ENCODE data around the gene RASAL2.
"Not testable (repeated sequence)": the region's sequence is repeated elsewhere in the genome, so short reads cannot be mapped to it uniquely, and the experiment has no call there.

RASAL2 gene

GRCh38 chr1:178119628-178120027 lies 25.7 kb downstream of the RASAL2 start:
- no peaks in the 10 kb centered on the region for H3K36me3 ChIP-seq (ENCODE audit: insufficient read depth, low read length)

GRCh38 chr1:178120088-178120487 lies 26.2 kb downstream of the RASAL2 start:
- Histone ChIP-seq H3K36me3 (ENCODE audit: insufficient read depth, low read length) (no peaks in the 10 kb centered on the region), H3K4me1 (ENCODE audit: insufficient read depth, low read length) (peaks cover 14% of the 10 kb centered on the region), H3K9me3 (ENCODE audit: control insufficient read depth, insufficient read depth, low read length) (no peaks in the 10 kb centered on the region; the same call in 1 of the 2 replicates), H3K9ac (ENCODE audit: low read depth, low read length) (no peak overlapping the region)

More at GRCh38 chr1:178119628-178120027, 25.7 kb downstream of the RASAL2 start:
- Histone ChIP-seq H3K4me1 (ENCODE audit: insufficient read depth, low read length) (peaks cover 14% of the 10 kb centered on the region), H3K9me3 (ENCODE audit: control insufficient read depth, insufficient read depth, low read length) (no peaks in the 10 kb centered on the region; the same call in 1 of the 2 replicates), H3K9ac (ENCODE audit: low read depth, low read length) (no peak overlapping the region)

GRCh38 chr1:178120520-178121052 lies 26.7 kb downstream of the RASAL2 start:
- H3K4me1 ChIP-seq (ENCODE audit: insufficient read depth, low read length): peaks cover 14% of the 10 kb centered on the region
- H3K9ac ChIP-seq (ENCODE audit: low read depth, low read length); H3K9me3 ChIP-seq (ENCODE audit: control insufficient read depth, insufficient read depth, low read length); H3K36me3 ChIP-seq (ENCODE audit: insufficient read depth, low read length): not testable (repeated sequence)

- H3K9ac ChIP-seq (ENCODE audit: low read depth, low read length): no peak overlapping the region
- peaks cover 14% of the 10 kb centered on the region for H3K4me1 ChIP-seq (ENCODE audit: insufficient read depth, low read length)
- H3K9me3 ChIP-seq (ENCODE audit: control insufficient read depth, insufficient read depth, low read length): no peaks in the 10 kb centered on the region; the same call in 1 of the 2 replicates
- no peaks in the 10 kb centered on the region for H3K36me3 ChIP-seq (ENCODE audit: insufficient read depth, low read length)
Measured at GRCh38 chr1:178121883-178122282, 28.0 kb downstream of the RASAL2 start.

GRCh38 chr1:178122283-178122682 lies 28.4 kb downstream of the RASAL2 start:
- no peaks in the 10 kb centered on the region for H3K36me3 ChIP-seq (ENCODE audit: insufficient read depth, low read length)
- H3K4me1 ChIP-seq (ENCODE audit: insufficient read depth, low read length): peaks cover 14% of the 10 kb centered on the region
- H3K9me3 ChIP-seq (ENCODE audit: control insufficient read depth, insufficient read depth, low read length): no peaks in the 10 kb centered on the region; the same call in 1 of the 2 replicates
- no peak overlapping the region for H3K9ac ChIP-seq (ENCODE audit: low read depth, low read length)

- H3K4me1 ChIP-seq (ENCODE audit: insufficient read depth, low read length): peaks cover 14% of the 10 kb centered on the region
- H3K36me3 ChIP-seq (ENCODE audit: insufficient read depth, low read length): no peaks in the 10 kb centered on the region
- no peak overlapping the region for H3K9ac ChIP-seq (ENCODE audit: low read depth, low read length)
- no peaks in the 10 kb centered on the region; the same call in 1 of the 2 replicates for H3K9me3 ChIP-seq (ENCODE audit: control insufficient read depth, insufficient read depth, low read length)
Measured at GRCh38 chr1:178124115-178124514, 30.2 kb downstream of the RASAL2 start.

- Histone ChIP-seq H3K9me3 (ENCODE audit: control insufficient read depth, insufficient read depth, low read length) (no peaks in the 10 kb centered on the region), H3K36me3 (ENCODE audit: insufficient read depth, low read length) (no peaks in the 10 kb centered on the region), H3K9ac (ENCODE audit: low read depth, low read length) (no peak overlapping the region), H3K4me1 (ENCODE audit: insufficient read depth, low read length) (peaks cover 14% of the 10 kb centered on the region)
Measured at GRCh38 chr1:178126261-178126660, 32.4 kb downstream of the RASAL2 start.

- H3K36me3 ChIP-seq (ENCODE audit: insufficient read depth, low read length): no peaks in the 10 kb centered on the region
- H3K9me3 ChIP-seq (ENCODE audit: control insufficient read depth, insufficient read depth, low read length): no peaks in the 10 kb centered on the region
- H3K9ac ChIP-seq (ENCODE audit: low read depth, low read length): no peak overlapping the region
- H3K4me1 ChIP-seq (ENCODE audit: insufficient read depth, low read length): peaks cover 9% of the 10 kb centered on the region
Measured at GRCh38 chr1:178126741-178127185, 32.9 kb downstream of the RASAL2 start.

GRCh38 chr1:178127482-178128191 lies 33.7 kb downstream of the RASAL2 start:
- no peak overlapping the region for H3K9ac ChIP-seq (ENCODE audit: low read depth, low read length)
- no peaks in the 10 kb centered on the region for H3K9me3 ChIP-seq (ENCODE audit: control insufficient read depth, insufficient read depth, low read length)
- peaks cover 4% of the 10 kb centered on the region; the same call in 1 of the 2 replicates for H3K4me1 ChIP-seq (ENCODE audit: insufficient read depth, low read length)
- no peaks in the 10 kb centered on the region for H3K36me3 ChIP-seq (ENCODE audit: insufficient read depth, low read length)

- Histone ChIP-seq H3K36me3 (ENCODE audit: insufficient read depth, low read length) (no peaks in the 10 kb centered on the region), H3K9ac (ENCODE audit: low read depth, low read length) (no peak overlapping the region), H3K9me3 (ENCODE audit: control insufficient read depth, insufficient read depth, low read length) (no peaks in the 10 kb centered on the region), H3K4me1 (ENCODE audit: insufficient read depth, low read length) (peaks cover 4% of the 10 kb centered on the region; the same call in 1 of the 2 replicates)
Measured at GRCh38 chr1:178133239-178133989, 39.5 kb downstream of the RASAL2 start.

GRCh38 chr1:178134061-178134460 lies 40.2 kb downstream of the RASAL2 start:
- no peak overlapping the region for H3K9ac ChIP-seq (ENCODE audit: low read depth, low read length)
- H3K36me3 ChIP-seq (ENCODE audit: insufficient read depth, low read length): no peaks in the 10 kb centered on the region
- H3K4me1 ChIP-seq (ENCODE audit: insufficient read depth, low read length): peaks cover 4% of the 10 kb centered on the region; the same call in 1 of the 2 replicates
- H3K9me3 ChIP-seq (ENCODE audit: control insufficient read depth, insufficient read depth, low read length): no peaks in the 10 kb centered on the region

- Histone ChIP-seq H3K9me3 (ENCODE audit: control insufficient read depth, insufficient read depth, low read length) (no peaks in the 10 kb centered on the region), H3K36me3 (ENCODE audit: insufficient read depth, low read length) (no peaks in the 10 kb centered on the region), H3K4me1 (ENCODE audit: insufficient read depth, low read length) (peaks cover 4% of the 10 kb centered on the region; the same call in 1 of the 2 replicates), H3K9ac (ENCODE audit: low read depth, low read length) (no peak overlapping the region)
Measured at GRCh38 chr1:178137238-178137637, 43.3 kb downstream of the RASAL2 start.

- peaks cover 10% of the 10 kb centered on the region; the same call in 1 of the 2 replicates for H3K4me1 ChIP-seq (ENCODE audit: insufficient read depth, low read length)
- H3K9me3 ChIP-seq (ENCODE audit: control insufficient read depth, insufficient read depth, low read length): no peaks in the 10 kb centered on the region
- H3K9ac ChIP-seq (ENCODE audit: low read depth, low read length): no peak overlapping the region
- no peaks in the 10 kb centered on the region for H3K36me3 ChIP-seq (ENCODE audit: insufficient read depth, low read length)
Measured at GRCh38 chr1:178142806-178143205, 48.9 kb downstream of the RASAL2 start.

Data from ES-I3 (cell line).